SK-N-MC (cell line): ENCODE results near the gene KIAA0825.
"Not testable (repeated sequence)": the region's sequence is repeated elsewhere in the genome, so short reads cannot be mapped to it uniquely, and the experiment has no call there.

Experiments
- DNase-seq: peaks from one replicate; pipeline ENCODE4 v3.0.0-alpha.2; 2011; ENCODE audit warnings: low read depth, low spot score
- H3K27ac ChIP-seq: fragments of 200-600 bp; sonication (generic); 2 replicates; pipeline ENCODE4 v1.5.1; 2016; ENCODE audit warnings: mixed run types
- H3K36me3 ChIP-seq: fragments of 200-600 bp; sonication (generic); 2 replicates; pipeline ENCODE4 v1.6.1; 2017; ENCODE audit warnings: antibody characterized with exemption, low read length, mixed read lengths; ENCODE audit not compliant: insufficient read depth
- H3K4me3 ChIP-seq: fragments of 200-600 bp; sonication (generic); 2 replicates; pipeline ENCODE4 v1.5.1; 2016
- H3K9ac ChIP-seq: fragments of 200-600 bp; sonication (generic); 2 replicates; pipeline ENCODE4 v1.8.0; 2017; ENCODE audit warnings: mixed run types, mixed read lengths; ENCODE audit not compliant: insufficient read length
- H3K9me3 ChIP-seq: fragments of 200-600 bp; sonication (generic); 2 replicates; pipeline ENCODE4 v1.6.1; 2017; ENCODE audit warnings: low read depth, mild to moderate bottlenecking, antibody characterized with exemption, low read length, moderate library complexity, mixed read lengths
- EZH2 ChIP-seq: fragments of 200-600 bp; sonication (generic); IDR thresholded peaks from one replicate; pipeline ENCODE4 v1.6.1; 2017; ENCODE audit warnings: antibody characterized with exemption
- FOXP2 ChIP-seq: optimal IDR thresholded peaks from 2 replicates; pipeline ENCODE3; 2011; ENCODE audit warnings: mild to moderate bottlenecking, moderate library complexity; ENCODE audit not compliant: insufficient read depth; ENCODE audit errors: extremely low read length, control extremely low read depth
- POLR2AphosphoS5 ChIP-seq: IDR thresholded peaks from 2 replicates; pipeline ENCODE4 v1.6.1; 2012; ENCODE audit warnings: mild to moderate bottlenecking, low read depth, low read length, borderline replicate concordance

Gene KIAA0825

DNA sequence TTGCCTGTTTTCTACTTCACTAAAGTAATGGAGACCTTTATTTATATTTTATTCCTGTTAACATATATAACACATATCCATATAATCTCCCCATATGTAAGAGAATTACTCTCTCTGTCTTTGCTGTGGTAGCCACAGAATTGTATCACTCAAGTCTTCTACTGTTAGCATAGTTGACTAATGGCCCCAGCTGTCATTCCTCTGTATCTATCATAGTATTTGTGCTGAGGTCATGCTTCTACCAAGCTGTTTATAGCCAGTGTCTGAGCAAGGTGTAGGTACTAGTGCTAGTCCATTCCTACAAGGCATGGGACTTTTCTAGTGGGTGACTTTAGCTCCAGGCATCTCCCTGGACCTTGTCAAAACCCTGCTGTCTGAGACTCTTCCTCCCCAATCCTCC lies 244.1 kb downstream of the KIAA0825 start:
- H3K9ac ChIP-seq, result no peak overlapping the region
- no peaks in the 10 kb centered on the region for H3K9me3 ChIP-seq
- no peak overlapping the region for H3K27ac ChIP-seq
- TF ChIP-seq EZH2 (no peak), POLR2AphosphoS5 (no peak), FOXP2 (no peak)
- H3K36me3 ChIP-seq, result no peaks in the 10 kb centered on the region
- H3K4me3 ChIP-seq, result no peak overlapping the region
- no peak for DNase-seq

DNA sequence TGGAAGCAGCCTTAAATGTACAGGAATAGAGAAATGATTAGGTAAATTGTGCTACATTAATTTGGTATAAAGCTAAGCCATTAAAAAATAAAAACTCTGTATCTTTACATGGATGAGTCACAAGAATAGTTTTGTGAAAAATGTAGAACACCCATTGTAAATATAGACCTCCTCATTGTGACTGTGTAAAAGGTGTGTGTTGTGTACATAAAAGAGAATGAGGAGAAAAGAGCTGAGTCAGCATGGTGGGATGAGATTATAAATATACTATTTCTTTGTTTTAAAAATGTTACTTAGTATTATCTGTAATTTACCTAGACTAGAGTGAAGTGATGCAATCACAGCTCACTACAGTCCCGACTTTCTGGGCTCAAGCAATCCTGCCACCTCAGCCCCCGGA lies 250.5 kb downstream of the KIAA0825 start:
- no peak overlapping the region for H3K4me3 ChIP-seq
- H3K36me3 ChIP-seq, result no peaks in the 10 kb centered on the region
- DNase-seq, result no peak
- H3K27ac ChIP-seq, result no peak overlapping the region
- no peak for TF ChIP-seq POLR2AphosphoS5
- no peak for TF ChIP-seq FOXP2
- TF ChIP-seq EZH2, result no peak
- no peak overlapping the region for H3K9ac ChIP-seq
- no peaks in the 10 kb centered on the region for H3K9me3 ChIP-seq

DNA sequence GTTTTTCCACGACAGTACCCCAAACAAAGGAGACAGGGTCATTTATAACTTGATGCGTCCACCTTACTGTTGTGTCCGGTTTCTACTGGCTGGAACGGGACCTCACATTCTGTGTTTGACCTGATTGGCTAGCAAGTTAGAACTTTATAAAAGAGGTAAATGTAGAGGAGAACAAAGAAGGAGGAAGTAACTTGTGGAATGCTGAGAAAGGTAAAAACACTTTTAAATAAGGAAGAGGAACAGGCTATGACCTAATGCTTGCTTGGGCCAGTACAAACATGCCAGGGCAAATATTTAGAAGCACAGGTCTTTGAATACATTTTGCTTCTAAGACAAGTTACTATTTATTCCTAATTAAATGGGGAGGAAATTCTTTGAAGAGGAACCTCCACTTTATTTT lies 251.6 kb downstream of the KIAA0825 start:
- Histone ChIP-seq H3K9me3 (no peaks in the 10 kb centered on the region), H3K4me3 (no peak overlapping the region), H3K27ac (no peak overlapping the region), H3K36me3 (no peaks in the 10 kb centered on the region), H3K9ac (no peak overlapping the region)
- no peak for TF ChIP-seq EZH2
- no peak for TF ChIP-seq FOXP2
- no peak for TF ChIP-seq POLR2AphosphoS5
- no peak for DNase-seq

DNA sequence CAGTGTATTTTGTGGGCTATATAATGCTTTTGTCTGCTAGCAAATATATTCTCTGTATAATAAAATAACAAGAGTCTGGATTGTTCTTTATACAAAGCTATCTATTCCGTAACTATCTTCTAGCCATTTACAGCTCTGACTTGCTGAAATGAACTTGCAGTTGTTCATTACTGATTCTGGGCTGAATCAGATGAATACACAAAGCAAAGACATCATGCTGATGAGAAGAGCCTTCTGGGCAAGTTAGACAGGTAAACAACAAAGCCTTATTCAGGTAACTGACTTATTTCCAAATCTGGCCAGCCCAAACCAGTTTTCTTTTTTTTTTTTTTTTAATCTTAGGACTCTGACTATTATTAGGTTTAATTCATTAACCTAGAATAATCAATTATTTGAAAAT lies 255.5 kb downstream of the KIAA0825 start:
- Histone ChIP-seq H3K36me3 (no peaks in the 10 kb centered on the region), H3K9ac (no peak overlapping the region), H3K4me3 (no peak overlapping the region), H3K27ac (no peak overlapping the region), H3K9me3 (no peaks in the 10 kb centered on the region)
- TF ChIP-seq EZH2 (no peak), FOXP2 (no peak), POLR2AphosphoS5 (no peak)
- DNase-seq, result no peak

DNA sequence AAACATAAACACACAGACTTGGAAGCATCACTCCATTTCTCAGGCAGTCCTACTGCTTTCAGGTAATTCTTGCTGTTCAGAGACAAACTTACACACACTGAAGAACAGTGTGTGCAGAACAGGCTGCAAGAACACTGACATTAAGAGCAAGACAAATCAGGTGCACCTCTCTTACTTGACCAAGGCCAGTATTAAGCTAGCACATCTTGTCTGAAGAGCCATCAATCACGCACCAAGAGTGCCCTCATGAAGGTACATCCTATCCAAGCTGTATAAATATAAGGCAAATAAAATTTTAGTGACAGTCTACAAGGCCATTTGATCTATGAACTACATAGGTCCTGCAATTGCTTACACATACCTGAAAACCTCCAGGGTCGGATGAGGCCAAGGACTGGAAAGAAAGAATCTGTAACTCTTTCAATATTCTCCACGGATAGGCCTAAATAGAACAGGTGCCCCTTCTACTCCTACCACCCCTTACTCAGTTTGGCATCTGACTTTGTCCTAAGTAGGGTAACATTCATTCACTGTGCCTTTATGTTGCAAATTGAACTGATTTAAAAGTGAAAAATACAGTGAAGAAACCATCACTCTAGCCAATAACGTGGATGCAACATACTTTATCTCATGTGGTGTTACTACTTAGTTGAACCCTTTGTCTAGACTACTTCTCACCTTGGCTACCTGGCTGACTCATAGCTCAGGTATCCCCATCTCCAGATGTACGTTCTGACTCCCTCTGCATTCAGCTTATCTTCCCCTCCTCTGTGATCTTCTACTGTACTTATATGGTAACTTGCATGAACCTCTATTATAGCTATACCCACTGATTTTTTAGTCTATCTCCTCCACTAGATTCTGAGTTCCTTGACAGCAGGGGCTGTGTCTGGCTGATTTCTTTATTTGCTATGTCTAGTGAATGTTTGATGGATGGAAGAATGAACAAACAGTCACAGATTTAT lies 256.3 kb downstream of the KIAA0825 start:
- no peak for TF ChIP-seq EZH2
- no peak for TF ChIP-seq FOXP2
- no peak for TF ChIP-seq POLR2AphosphoS5
- no peak overlapping the region for H3K27ac ChIP-seq
- H3K36me3 ChIP-seq, result no peaks in the 10 kb centered on the region
- DNase-seq, result no peak
- no peaks in the 10 kb centered on the region for H3K9me3 ChIP-seq
- H3K9ac ChIP-seq, result no peak overlapping the region
- no peak overlapping the region for H3K4me3 ChIP-seq

DNA sequence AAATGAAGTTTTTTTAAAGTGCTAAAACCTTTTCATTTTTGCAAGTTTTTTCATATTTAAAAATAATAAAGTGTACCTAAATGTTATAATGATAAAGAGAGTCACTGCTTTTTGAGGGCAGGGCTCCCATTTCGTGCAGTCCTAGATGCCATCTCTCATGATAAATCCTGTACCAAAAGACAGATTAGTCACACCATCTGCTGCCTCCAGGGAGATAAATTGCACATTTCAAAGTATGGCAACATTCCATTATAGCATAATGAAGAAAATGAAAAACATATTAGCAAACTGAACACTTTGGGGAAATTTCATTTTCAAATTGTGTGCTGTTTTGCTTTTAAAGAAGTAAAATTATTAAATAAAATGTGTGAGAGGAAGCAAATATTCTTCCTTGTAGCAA lies 257.2 kb downstream of the KIAA0825 start:
- H3K9ac ChIP-seq, result no peak overlapping the region
- H3K36me3 ChIP-seq, result no peaks in the 10 kb centered on the region
- no peak for TF ChIP-seq FOXP2
- TF ChIP-seq EZH2, result no peak
- no peak for TF ChIP-seq POLR2AphosphoS5
- no peaks in the 10 kb centered on the region for H3K9me3 ChIP-seq
- H3K27ac ChIP-seq, result no peak overlapping the region
- DNase-seq, result no peak
- H3K4me3 ChIP-seq, result no peak overlapping the region

DNA sequence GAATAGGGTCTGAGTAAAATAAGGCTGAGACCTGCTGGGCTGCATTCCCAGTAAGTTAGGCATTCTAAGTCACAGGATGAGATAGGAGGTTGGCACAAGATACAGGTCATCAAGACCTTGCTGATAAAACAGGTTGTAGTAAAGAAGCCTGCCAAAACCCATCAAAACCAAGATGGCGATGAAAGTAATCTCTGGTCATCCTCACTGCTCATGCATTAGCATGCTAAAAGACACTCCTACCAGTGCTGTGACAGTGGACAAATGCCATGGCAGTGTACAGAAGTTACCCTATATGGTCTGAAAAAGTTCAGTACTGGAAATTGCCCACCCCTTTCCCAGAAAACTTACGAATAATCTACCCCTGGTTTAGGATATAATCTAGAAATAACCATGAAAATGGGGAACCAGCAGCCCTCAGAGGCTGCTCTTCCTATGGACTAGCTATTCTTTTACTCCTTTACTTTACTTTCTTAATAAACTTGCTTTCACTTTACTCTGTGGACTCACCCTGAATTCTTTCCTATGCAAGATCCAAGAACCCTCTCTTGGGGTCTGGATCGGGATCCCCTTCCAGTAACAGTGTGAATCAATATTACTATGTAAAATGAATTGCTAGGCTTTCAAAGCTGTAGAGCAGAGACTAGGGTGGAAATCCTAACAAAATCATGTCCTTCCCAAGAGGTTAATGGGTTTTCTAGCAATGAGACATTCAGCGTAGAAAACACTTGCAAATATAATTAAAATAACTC lies 257.8 kb downstream of the KIAA0825 start:
- TF ChIP-seq FOXP2 (no peak), EZH2 (no peak), POLR2AphosphoS5 (no peak)
- H3K9ac ChIP-seq, result no peak overlapping the region
- no peak overlapping the region for H3K4me3 ChIP-seq
- no peak for DNase-seq
- no peaks in the 10 kb centered on the region for H3K9me3 ChIP-seq
- no peak overlapping the region for H3K27ac ChIP-seq
- H3K36me3 ChIP-seq, result no peaks in the 10 kb centered on the region

DNA sequence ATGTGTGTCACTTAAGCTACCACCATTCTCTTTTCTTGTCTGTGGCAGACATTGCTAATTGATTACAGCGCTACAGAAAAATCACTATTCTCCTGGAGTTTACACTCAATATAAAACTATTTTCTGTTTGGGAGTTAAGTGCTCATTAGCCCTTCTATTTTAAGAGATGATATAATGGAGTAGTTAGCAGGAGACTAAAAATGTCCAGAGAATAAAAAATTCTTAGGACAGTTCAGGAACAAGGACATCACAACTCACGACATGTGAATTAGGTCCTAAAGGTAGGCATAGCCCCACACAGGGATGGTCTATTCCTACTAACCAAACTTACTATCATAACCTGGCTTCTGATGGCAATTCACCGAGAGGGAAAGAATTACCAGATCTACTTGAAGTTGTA lies 258.5 kb downstream of the KIAA0825 start:
- Histone ChIP-seq H3K4me3 (no peak overlapping the region), H3K36me3 (no peaks in the 10 kb centered on the region), H3K27ac (no peak overlapping the region), H3K9ac (no peak overlapping the region), H3K9me3 (no peaks in the 10 kb centered on the region)
- DNase-seq, result no peak
- TF ChIP-seq FOXP2 (no peak), POLR2AphosphoS5 (no peak), EZH2 (no peak)

DNA sequence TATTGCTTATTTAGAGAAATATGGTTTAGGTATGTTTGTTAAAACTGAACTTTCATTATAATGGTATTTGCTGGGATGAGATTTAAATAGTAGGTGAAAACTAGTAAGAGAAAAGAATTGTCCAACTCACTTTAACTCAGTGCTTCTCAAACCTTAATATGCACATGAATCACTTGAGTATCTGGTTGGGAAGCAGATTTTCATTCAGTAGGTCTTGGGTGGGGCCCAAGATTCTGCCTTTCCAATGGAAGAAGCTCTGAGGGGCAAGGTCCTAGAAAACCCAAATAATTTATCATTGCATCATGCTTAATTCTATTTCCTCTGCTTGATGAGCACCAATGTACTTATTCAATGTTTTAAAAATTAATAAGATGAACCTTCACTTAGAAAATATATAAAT lies 262.6 kb downstream of the KIAA0825 start:
- TF ChIP-seq FOXP2, result no peak
- TF ChIP-seq EZH2, result no peak
- DNase-seq, result no peak
- H3K4me3 ChIP-seq, result no peak overlapping the region
- H3K9ac ChIP-seq, result no peak overlapping the region
- H3K27ac ChIP-seq, result no peak overlapping the region
- no peaks in the 10 kb centered on the region for H3K36me3 ChIP-seq
- H3K9me3 ChIP-seq, result no peaks in the 10 kb centered on the region

DNA sequence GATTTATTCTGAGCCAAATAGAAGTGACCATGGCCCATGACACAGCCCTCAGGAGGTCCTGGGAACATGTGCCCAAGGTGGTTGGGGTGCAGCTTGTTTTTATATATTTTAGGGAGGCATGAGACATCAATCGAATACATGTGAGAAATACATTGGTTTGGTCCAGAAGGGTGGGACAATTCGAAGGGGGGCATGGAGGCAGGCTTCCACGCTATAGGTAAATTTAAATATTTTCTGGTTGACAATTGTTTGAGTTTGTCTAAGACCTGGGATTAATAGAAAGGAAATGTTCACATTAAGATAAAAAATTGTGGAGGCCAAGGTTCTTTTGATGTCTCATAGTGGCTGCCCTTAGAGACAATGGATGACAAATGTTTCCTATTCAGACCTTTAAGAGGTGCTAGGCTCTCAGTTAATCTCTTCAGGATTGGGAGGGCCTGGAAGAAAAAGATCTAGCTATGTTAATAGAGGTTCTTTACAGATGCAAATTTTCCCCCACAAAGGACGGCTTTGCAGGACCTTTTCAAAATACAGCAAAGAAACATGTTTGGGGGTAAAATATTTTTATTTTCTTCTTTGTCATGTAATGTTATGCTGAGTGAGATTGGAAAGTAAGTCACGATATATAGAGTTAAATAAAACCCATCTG lies 263.4 kb downstream of the KIAA0825 start:
- H3K27ac ChIP-seq, H3K4me3 ChIP-seq, H3K36me3 ChIP-seq, H3K9me3 ChIP-seq, DNase-seq, H3K9ac ChIP-seq: not testable (repeated sequence)
